HUES6 (cell line): Measurements from ENCODE around the gene C2.

Experiments
- H3K27ac ChIP-seq: 2 replicates; pipeline ENCODE4 v1.7.0; 2013; ENCODE audit warnings: low read depth, mild to moderate bottlenecking, low read length, inconsistent platforms
- H3K27me3 ChIP-seq: 2 replicates; pipeline ENCODE4 v1.6.1; 2013; ENCODE audit warnings: low read length; ENCODE audit not compliant: control insufficient read depth, insufficient read depth
- H3K36me3 ChIP-seq: 2 replicates; pipeline ENCODE4 v1.6.1; 2013; ENCODE audit warnings: low read length; ENCODE audit not compliant: control insufficient read depth, insufficient read depth
- H3K4me1 ChIP-seq: 2 replicates; pipeline ENCODE4 v1.6.1; 2013; ENCODE audit warnings: low read length; ENCODE audit not compliant: control insufficient read depth, insufficient read depth
- H3K4me3 ChIP-seq: 2 replicates; pipeline ENCODE4 v1.5.1; 2013; ENCODE audit warnings: low read depth, low read length
- H3K9ac ChIP-seq: one replicate; pipeline ENCODE4 v1.6.1; 2013; ENCODE audit warnings: mild to moderate bottlenecking, low read length
- H3K9me3 ChIP-seq: 2 replicates; pipeline ENCODE4 v1.6.1; 2013; ENCODE audit warnings: low read depth, low read length; ENCODE audit not compliant: control insufficient read depth, insufficient read depth

C2 gene

GRCh38 chr6:31961616-31962015, 34.1 kb downstream of the C2 start:
- Histone ChIP-seq H3K36me3 (peaks cover 71% of the 10 kb centered on the region), H3K9ac (no peak overlapping the region), H3K4me3 (no peak overlapping the region), H3K9me3 (no peaks in the 10 kb centered on the region), H3K4me1 (peaks cover 10% of the 10 kb centered on the region; the same call in 1 of the 2 replicates), H3K27ac (no peak overlapping the region), H3K27me3 (no peaks in the 10 kb centered on the region)

GRCh38 chr6:31963921-31964320, 36.4 kb downstream of the C2 start:
- Histone ChIP-seq H3K27me3 (no peaks in the 10 kb centered on the region), H3K4me1 (peaks cover 7% of the 10 kb centered on the region; the same call in 1 of the 2 replicates), H3K36me3 (peaks cover 87% of the 10 kb centered on the region), H3K27ac (no peak overlapping the region), H3K9ac (no peak overlapping the region), H3K4me3 (no peak overlapping the region), H3K9me3 (no peaks in the 10 kb centered on the region)

DNA sequence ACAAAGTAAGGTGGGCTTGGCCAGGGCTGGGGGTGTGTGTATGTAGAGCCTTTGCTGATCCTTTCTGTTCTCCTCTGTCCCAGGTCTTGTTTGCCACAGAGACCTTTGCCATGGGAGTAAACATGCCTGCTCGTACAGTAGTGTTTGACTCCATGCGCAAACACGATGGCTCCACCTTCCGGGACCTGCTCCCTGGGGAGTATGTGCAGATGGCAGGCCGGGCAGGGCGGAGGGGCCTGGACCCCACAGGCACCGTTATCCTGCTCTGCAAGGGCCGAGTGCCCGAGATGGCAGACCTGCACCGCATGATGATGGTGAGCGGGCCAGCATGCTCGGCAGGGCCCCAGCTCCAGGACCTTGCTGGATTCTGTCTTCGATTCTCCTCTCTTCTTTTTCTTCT, 38.2 kb downstream of the C2 start:
- no peaks in the 10 kb centered on the region for H3K27me3 ChIP-seq
- H3K9ac ChIP-seq = no peak overlapping the region
- no peak overlapping the region for H3K4me3 ChIP-seq
- no peak overlapping the region for H3K27ac ChIP-seq
- H3K9me3 ChIP-seq = no peaks in the 10 kb centered on the region
- no peaks in the 10 kb centered on the region for H3K4me1 ChIP-seq
- peaks cover 95% of the 10 kb centered on the region for H3K36me3 ChIP-seq

GRCh38 chr6:31966506-31966905, 39.0 kb downstream of the C2 start:
- Histone ChIP-seq H3K9ac (no peak overlapping the region), H3K4me3 (no peak overlapping the region), H3K36me3 (peaks cover 87% of the 10 kb centered on the region), H3K9me3 (no peaks in the 10 kb centered on the region), H3K4me1 (no peaks in the 10 kb centered on the region), H3K27me3 (no peaks in the 10 kb centered on the region), H3K27ac (no peak overlapping the region)

DNA sequence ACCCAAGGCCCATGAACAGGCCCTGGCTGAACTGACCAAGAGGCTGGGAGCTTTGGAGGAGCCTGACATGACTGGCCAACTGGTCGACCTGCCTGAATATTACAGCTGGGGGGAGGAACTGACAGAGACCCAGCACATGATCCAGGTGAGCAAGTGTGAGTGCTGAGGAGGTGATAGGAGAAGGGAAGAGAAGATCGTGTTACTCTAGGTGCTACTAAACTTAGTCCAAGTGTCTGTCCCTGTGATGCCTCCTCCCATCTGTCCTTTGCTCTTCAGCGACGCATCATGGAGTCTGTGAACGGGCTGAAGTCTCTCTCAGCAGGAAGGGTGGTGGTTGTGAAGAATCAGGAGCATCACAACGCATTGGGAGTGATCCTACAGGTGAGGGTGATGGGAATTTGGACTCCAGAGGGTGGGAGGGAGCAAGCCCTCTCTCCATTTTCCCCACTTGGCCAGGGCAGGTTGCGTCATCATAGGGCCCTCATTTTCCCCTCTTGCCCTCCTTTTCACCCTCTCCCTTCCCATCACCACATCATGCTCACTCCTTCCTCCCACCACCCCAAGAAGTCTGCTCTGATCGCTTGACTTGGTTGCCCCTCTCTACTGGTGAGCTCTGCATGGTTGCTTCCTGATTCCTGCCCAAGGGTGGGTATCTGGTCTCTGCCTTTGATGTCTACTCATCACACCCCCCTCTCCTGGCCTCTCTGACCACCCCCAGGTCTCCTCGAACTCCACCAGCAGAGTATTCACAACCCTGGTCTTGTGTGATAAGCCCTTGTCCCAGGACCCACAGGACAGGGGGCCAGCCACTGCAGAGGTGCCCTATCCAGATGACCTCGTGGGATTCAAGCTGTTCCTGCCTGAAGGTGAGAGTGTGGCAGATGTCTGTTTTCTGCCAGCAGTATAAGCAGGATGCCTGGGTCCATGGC, 39.7 kb downstream of the C2 start:
- Histone ChIP-seq H3K4me3 (no peak overlapping the region), H3K27ac (no peak overlapping the region), H3K4me1 (no peaks in the 10 kb centered on the region), H3K9me3 (no peaks in the 10 kb centered on the region), H3K36me3 (peaks cover 80% of the 10 kb centered on the region), H3K27me3 (no peaks in the 10 kb centered on the region), H3K9ac (no peak overlapping the region)

DNA sequence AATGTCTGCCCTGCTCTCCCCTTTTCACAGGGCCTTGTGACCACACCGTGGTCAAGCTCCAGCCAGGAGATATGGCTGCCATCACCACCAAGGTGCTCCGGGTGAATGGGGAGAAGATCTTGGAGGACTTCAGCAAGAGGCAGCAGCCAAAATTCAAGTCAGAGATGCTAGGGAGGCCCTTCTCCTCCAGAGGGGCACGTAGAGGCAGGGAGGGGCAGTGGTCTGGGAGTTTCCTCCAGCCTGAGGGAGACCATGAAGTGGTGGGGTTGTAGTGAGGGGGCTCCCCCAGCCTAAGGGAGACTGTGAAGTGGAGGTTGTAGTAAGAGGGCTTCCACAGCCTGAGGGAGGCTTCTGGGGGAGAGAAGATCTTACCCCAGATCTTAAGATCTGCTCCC, 40.4 kb downstream of the C2 start:
- no peak overlapping the region for H3K4me3 ChIP-seq
- H3K27me3 ChIP-seq = no peaks in the 10 kb centered on the region
- peaks cover 2% of the 10 kb centered on the region for H3K4me1 ChIP-seq
- no peaks in the 10 kb centered on the region for H3K9me3 ChIP-seq
- no peak overlapping the region for H3K27ac ChIP-seq
- peaks cover 73% of the 10 kb centered on the region for H3K36me3 ChIP-seq
- no peak overlapping the region for H3K9ac ChIP-seq

DNA sequence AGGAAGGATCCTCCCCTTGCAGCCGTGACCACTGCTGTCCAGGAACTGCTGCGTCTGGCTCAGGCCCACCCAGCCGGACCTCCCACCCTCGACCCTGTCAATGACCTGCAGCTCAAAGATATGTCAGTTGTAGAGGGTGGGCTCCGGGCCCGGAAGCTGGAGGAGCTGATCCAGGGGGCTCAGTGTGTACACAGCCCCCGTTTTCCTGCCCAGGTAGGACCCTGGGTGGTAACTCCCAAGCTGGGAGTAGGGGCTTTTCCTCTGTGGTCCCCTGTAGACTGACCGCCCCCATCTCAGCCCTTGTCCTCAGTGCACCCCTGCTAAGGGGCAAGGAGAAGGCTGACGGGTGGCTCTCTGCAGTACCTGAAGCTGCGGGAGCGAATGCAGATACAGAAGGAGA, 40.8 kb downstream of the C2 start:
- Histone ChIP-seq H3K4me1 (peaks cover 6% of the 10 kb centered on the region), H3K9me3 (no peaks in the 10 kb centered on the region), H3K9ac (no peak overlapping the region), H3K27ac (no peak overlapping the region), H3K36me3 (peaks cover 69% of the 10 kb centered on the region), H3K27me3 (no peaks in the 10 kb centered on the region), H3K4me3 (no peak overlapping the region)

DNA sequence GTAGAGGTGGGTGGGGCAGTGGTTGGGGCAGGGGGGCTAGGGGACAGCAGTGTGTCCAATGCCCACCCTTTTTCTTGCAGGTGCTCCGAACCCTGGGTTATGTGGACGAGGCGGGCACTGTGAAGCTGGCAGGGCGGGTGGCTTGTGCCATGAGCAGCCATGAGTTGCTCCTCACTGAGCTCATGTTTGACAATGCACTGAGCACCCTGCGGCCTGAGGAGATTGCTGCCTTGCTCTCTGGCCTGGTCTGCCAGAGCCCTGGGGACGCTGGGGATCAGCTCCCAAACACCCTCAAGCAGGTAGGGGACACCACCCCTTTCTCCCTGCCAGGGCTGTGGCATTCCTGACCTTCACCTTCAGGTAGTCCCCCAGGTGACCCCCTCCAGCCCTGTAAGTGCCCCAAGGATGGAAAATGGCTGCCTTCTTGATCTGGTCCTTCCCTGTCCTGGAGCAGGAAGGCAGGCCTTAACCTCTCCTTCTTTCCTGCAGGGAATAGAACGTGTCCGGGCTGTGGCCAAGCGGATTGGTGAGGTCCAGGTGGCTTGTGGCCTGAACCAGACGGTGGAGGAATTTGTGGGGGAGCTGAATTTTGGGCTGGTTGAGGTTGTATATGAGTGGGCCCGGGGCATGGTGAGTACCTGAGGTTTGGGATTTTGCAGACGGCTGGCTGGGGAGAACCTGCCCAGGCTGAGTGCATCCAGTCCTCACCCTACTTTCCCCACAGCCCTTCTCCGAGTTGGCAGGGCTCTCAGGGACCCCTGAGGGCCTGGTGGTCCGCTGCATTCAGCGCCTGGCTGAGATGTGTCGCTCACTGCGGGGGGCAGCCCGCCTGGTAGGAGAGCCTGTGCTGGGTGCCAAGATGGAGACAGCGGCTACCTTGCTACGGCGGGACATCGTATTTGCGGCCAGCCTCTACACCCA, 41.5 kb downstream of the C2 start:
- Histone ChIP-seq H3K9me3 (no peaks in the 10 kb centered on the region), H3K27ac (no peak overlapping the region), H3K36me3 (peaks cover 62% of the 10 kb centered on the region), H3K4me3 (no peak overlapping the region), H3K27me3 (no peaks in the 10 kb centered on the region), H3K4me1 (peaks cover 7% of the 10 kb centered on the region), H3K9ac (no peak overlapping the region)

GRCh38 chr6:31969712-31970603, 42.4 kb downstream of the C2 start:
- no peak overlapping the region for H3K27ac ChIP-seq
- no peak overlapping the region for H3K9ac ChIP-seq
- no peaks in the 10 kb centered on the region for H3K27me3 ChIP-seq
- no peaks in the 10 kb centered on the region for H3K9me3 ChIP-seq
- H3K4me1 ChIP-seq = peaks cover 7% of the 10 kb centered on the region
- no peak overlapping the region; the same call in 1 of the 2 replicates for H3K4me3 ChIP-seq
- peaks cover 57% of the 10 kb centered on the region for H3K36me3 ChIP-seq

- peak overlapping the region; percentile 86 for H3K4me3 ChIP-seq
- peaks cover 50% of the 10 kb centered on the region for H3K36me3 ChIP-seq
- peak overlapping the region; percentile 74 for H3K9ac ChIP-seq
- H3K4me1 ChIP-seq = peaks cover 7% of the 10 kb centered on the region
- no peaks in the 10 kb centered on the region for H3K27me3 ChIP-seq
- H3K9me3 ChIP-seq = no peaks in the 10 kb centered on the region; the same call in 1 of the 2 replicates
- H3K27ac ChIP-seq = no peak overlapping the region
These were observed 43.2 kb downstream of the C2 start for GRCh38 chr6:31970604-31971271.
